Measurements from ENCODE around the gene LPP.

LPP gene

GRCh38 chr3:188643736-188644135 is 489.8 kb downstream of the LPP start:
- no peak for DNase-seq (ENCODE audit: low read depth)

- DNase-seq (ENCODE audit: low read depth), result no peak
Observed at GRCh38 chr3:188646592-188646991, 492.6 kb downstream of the LPP start.

GRCh38 chr3:188647237-188647636 is 493.3 kb downstream of the LPP start:
- DNase-seq (ENCODE audit: low read depth), result no peak

- DNase-seq (ENCODE audit: low read depth), result no peak
Observed at GRCh38 chr3:188649521-188649920, 495.6 kb downstream of the LPP start.

- DNase-seq (ENCODE audit: low read depth), result no peak
Observed at GRCh38 chr3:188656196-188656982, 502.4 kb downstream of the LPP start.

- DNase-seq (ENCODE audit: low read depth), result no peak
Observed at GRCh38 chr3:188658606-188659005, 504.6 kb downstream of the LPP start.

GRCh38 chr3:188659449-188660090 is 505.6 kb downstream of the LPP start:
- DNase-seq (ENCODE audit: low read depth), result no peak

GRCh38 chr3:188660415-188660814 is 506.5 kb downstream of the LPP start:
- no peak for DNase-seq (ENCODE audit: low read depth)

- DNase-seq (ENCODE audit: low read depth), result no peak
Observed at GRCh38 chr3:188661806-188662205, 507.8 kb downstream of the LPP start.

GRCh38 chr3:188662214-188662613 is 508.3 kb downstream of the LPP start:
- DNase-seq (ENCODE audit: low read depth), result no peak

GRCh38 chr3:188662795-188663194 is 508.8 kb downstream of the LPP start:
- DNase-seq (ENCODE audit: low read depth), result no peak

GRCh38 chr3:188663839-188664238 is 509.9 kb downstream of the LPP start:
- DNase-seq (ENCODE audit: low read depth), result no peak

GRCh38 chr3:188664795-188665194 is 510.8 kb downstream of the LPP start:
- DNase-seq (ENCODE audit: low read depth), result no peak

GRCh38 chr3:188667926-188668325 is 514.0 kb downstream of the LPP start:
- DNase-seq (ENCODE audit: low read depth), result no peak

GRCh38 chr3:188670446-188670845 is 516.5 kb downstream of the LPP start:
- no peak for DNase-seq (ENCODE audit: low read depth)

- no peak for DNase-seq (ENCODE audit: low read depth)
Observed at GRCh38 chr3:188671971-188672370, 518.0 kb downstream of the LPP start.

- no peak for DNase-seq (ENCODE audit: low read depth)
Observed at GRCh38 chr3:188672840-188673239, 518.9 kb downstream of the LPP start.

- no peak for DNase-seq (ENCODE audit: low read depth)
Observed at GRCh38 chr3:188673646-188674186, 519.8 kb downstream of the LPP start.

- DNase-seq (ENCODE audit: low read depth), result no peak
Observed at GRCh38 chr3:188674595-188674994, 520.6 kb downstream of the LPP start.

- DNase-seq (ENCODE audit: low read depth), result no peak
Observed at GRCh38 chr3:188677344-188677743, 523.4 kb downstream of the LPP start.

- DNase-seq (ENCODE audit: low read depth), result no peak
Observed at GRCh38 chr3:188680189-188680588, 526.2 kb downstream of the LPP start.

GRCh38 chr3:188680605-188681004 is 526.6 kb downstream of the LPP start:
- DNase-seq (ENCODE audit: low read depth), result no peak

- no peak for DNase-seq (ENCODE audit: low read depth)
Observed at GRCh38 chr3:188682316-188682715, 528.4 kb downstream of the LPP start.
